DND-41 (cell line): Measurements from ENCODE around the gene TMEM236.

ENCODE experiments used
- EZH2 ChIP-seq: IDR thresholded peaks from 3 replicates; pipeline ENCODE4 v1.6.1; 2012; ENCODE audit warnings: borderline replicate concordance, low read depth, mild to moderate bottlenecking, moderate library complexity, low read length, inconsistent platforms; ENCODE audit not compliant: severe bottlenecking
- TF ChIP-seq, protein P1 (sequence below): IDR thresholded peaks from 2 replicates; pipeline ENCODE4 v1.5.1; 2012; ENCODE audit warnings: borderline replicate concordance, low read length, moderate library complexity, mild to moderate bottlenecking; ENCODE audit not compliant: poor library complexity, severe bottlenecking; ENCODE audit errors: extremely low read depth

DNA sequence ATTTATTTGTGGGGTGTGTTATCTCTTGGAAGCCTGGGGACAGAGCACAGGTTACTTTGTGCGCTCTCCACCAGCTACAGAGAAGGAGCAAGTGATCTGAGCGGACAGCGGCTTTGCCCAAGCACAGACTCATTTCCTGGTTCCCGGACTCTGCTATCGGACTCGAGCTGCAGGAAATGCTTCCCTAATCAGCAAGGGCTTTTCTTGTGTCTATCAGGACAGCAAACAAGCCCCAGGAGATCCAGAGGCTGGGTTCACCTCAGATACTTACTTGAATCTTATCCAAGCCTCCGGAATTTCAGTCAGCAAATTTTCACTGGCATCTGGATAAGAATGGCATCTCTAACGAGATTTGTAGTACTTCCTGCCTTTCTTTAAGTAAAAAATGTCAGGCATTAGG is 84.9 kb downstream of the TMEM236 start:
- TF ChIP-seq, protein P1, sequence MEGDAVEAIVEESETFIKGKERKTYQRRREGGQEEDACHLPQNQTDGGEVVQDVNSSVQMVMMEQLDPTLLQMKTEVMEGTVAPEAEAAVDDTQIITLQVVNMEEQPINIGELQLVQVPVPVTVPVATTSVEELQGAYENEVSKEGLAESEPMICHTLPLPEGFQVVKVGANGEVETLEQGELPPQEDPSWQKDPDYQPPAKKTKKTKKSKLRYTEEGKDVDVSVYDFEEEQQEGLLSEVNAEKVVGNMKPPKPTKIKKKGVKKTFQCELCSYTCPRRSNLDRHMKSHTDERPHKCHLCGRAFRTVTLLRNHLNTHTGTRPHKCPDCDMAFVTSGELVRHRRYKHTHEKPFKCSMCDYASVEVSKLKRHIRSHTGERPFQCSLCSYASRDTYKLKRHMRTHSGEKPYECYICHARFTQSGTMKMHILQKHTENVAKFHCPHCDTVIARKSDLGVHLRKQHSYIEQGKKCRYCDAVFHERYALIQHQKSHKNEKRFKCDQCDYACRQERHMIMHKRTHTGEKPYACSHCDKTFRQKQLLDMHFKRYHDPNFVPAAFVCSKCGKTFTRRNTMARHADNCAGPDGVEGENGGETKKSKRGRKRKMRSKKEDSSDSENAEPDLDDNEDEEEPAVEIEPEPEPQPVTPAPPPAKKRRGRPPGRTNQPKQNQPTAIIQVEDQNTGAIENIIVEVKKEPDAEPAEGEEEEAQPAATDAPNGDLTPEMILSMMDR, result no peak
- no peak for TF ChIP-seq EZH2
